A549 (cell line): ENCODE results near the gene S100A12. TPM values are rescaled to one million over a fixed set of nuclear protein-coding genes. Genes with fewer than 3 reads are reported as not detected.

Experiments used
- ATAC-seq, 2 experiments: fragments of 200-7000 bp in 1 of 2; fragments of >200 bp in 1 of 2; cut with Nextera tagmentation in 1 of 2; cut with Tn5 transposase in 1 of 2; 3 replicates each; pipeline versions ENCODE4 v1.8.0 to v1.9.1; 2018 to 2020; ENCODE audit warnings: mild to moderate bottlenecking in 1 of 2, moderate library complexity in 1 of 2
- CTCF ChIA-PET: fragments of 300-600 bp; sonication (Branson Sonifier 250); formaldehyde crosslinking; extraction: SDS; loops from one replicate; lab custom pipeline; 2021; ENCODE audit warnings: antibody characterized with exemption, inconsistent platforms; lab: Yijun Ruan, JAX
- POLR2A ChIA-PET: fragments of 350-600 bp; formaldehyde crosslinking; extraction: SDS; loops from one replicate; lab custom pipeline; 2021; ENCODE audit warnings: antibody characterized with exemption, inconsistent platforms; lab: Yijun Ruan, JAX
- DNase-seq, 2 experiments: peaks; one replicate each; pipeline versions ENCODE4 v3.0.0 to v3.0.0-alpha.2; 2011 to 2016; ENCODE audit warnings: low read depth in 1 of 2, low spot score in 1 of 2
- FAIRE-seq: peaks from 2 replicates; lab custom pipeline; 2011; peaks lifted over from hg19 to GRCh38; lab: Jason Lieb, UNC
- H3K27ac ChIP-seq, 2 experiments: fragments of >200 bp; sonication (Bioruptor Twin); formaldehyde crosslinking; 3 replicates each; pipeline ENCODE4 v1.5.1; 2016 to 2017
- H3K4me1 ChIP-seq: fragments of >200 bp; sonication (Bioruptor Twin); formaldehyde crosslinking; 3 replicates; pipeline ENCODE4 v1.6.1; 2016
- H3K4me2 ChIP-seq: fragments of >200 bp; sonication (Bioruptor Twin); formaldehyde crosslinking; 3 replicates; pipeline ENCODE4 v1.6.1; 2016
- H3K4me3 ChIP-seq: fragments of >200 bp; sonication (Bioruptor Twin); formaldehyde crosslinking; 3 replicates; pipeline ENCODE4 v1.5.1; 2016
- H3K9me3 ChIP-seq: fragments of >200 bp; sonication (Bioruptor Twin); formaldehyde crosslinking; 3 replicates; pipeline ENCODE4 v1.6.1; 2016
- BHLHE40 ChIP-seq: IDR thresholded peaks from 2 replicates; pipeline ENCODE4 v1.6.1; 2012; ENCODE audit warnings: low read depth, low read length, inconsistent platforms
- CBX2 ChIP-seq: fragments of 200-600 bp; sonication (generic); IDR thresholded peaks from 2 replicates; pipeline ENCODE4 v1.6.1; 2016; ENCODE audit warnings: low read depth, mild to moderate bottlenecking, borderline replicate concordance
- EP300 ChIP-seq, 2 experiments: fragments of >200 bp; sonication (Bioruptor Twin); formaldehyde crosslinking; IDR thresholded peaks; 2 replicates in 1 of 2; 3 replicates in 1 of 2; pipeline ENCODE4 v1.6.1; 2016 to 2017
- FOSB ChIP-seq: fragments of 250-450 bp; sonication (Bioruptor Pico); IDR thresholded peaks from 2 replicates; pipeline ENCODE4 v1.5.0; 2020; ENCODE audit warnings: mild to moderate bottlenecking, moderate library complexity
- GATA3 ChIP-seq: IDR thresholded peaks from 2 replicates; pipeline ENCODE4 v1.6.1; 2012; ENCODE audit warnings: borderline replicate concordance
- HDAC2 ChIP-seq: fragments of 200-600 bp; sonication (generic); IDR thresholded peaks from 2 replicates; pipeline ENCODE4 v1.6.1; 2016
- HEYL ChIP-seq: fragments of 250-450 bp; sonication (Bioruptor Pico); IDR thresholded peaks from 2 replicates; pipeline ENCODE4 v1.8.0; 2021; ENCODE audit warnings: mild to moderate bottlenecking, moderate library complexity
- HOXB13 ChIP-seq: fragments of 250-450 bp; sonication (Bioruptor Pico); IDR thresholded peaks from 2 replicates; pipeline ENCODE4 v1.5.0; 2020; ENCODE audit warnings: low read depth, mild to moderate bottlenecking, moderate library complexity
- JUN ChIP-seq, 2 experiments: fragments of >200 bp; sonication (Bioruptor Twin); formaldehyde crosslinking; IDR thresholded peaks; 2 replicates in 1 of 2; 3 replicates in 1 of 2; pipeline ENCODE4 v1.6.1; 2016 to 2017
- JUNB ChIP-seq: fragments of >200 bp; sonication (Bioruptor Twin); formaldehyde crosslinking; IDR thresholded peaks from 2 replicates; pipeline ENCODE4 v1.6.1; 2016
- KDM1A ChIP-seq: fragments of 200-600 bp; sonication (generic); IDR thresholded peaks from 2 replicates; pipeline ENCODE4 v1.6.1; 2016; ENCODE audit warnings: low read depth, mild to moderate bottlenecking
- NFE2L2 ChIP-seq: fragments of 150-350 bp; conservative IDR thresholded peaks from 2 replicates; pipeline ENCODE4 v1.6.1; 2014; ENCODE audit warnings: low read length
- POLR2A ChIP-seq: IDR thresholded peaks from 2 replicates; pipeline ENCODE4 v1.6.1; 2012; ENCODE audit warnings: mild to moderate bottlenecking, low read length
- POLR2AphosphoS2 ChIP-seq: conservative IDR thresholded peaks from 2 replicates; pipeline ENCODE4 v1.6.1; 2012; ENCODE audit warnings: low read length, improper control_type of control experiment, inconsistent platforms
- RAD21 ChIP-seq, 2 experiments: fragments of >200 bp in 1 of 2; sonication (Bioruptor Twin) in 1 of 2; formaldehyde crosslinking in 1 of 2; IDR thresholded peaks in 1 of 2; conservative IDR thresholded peaks in 1 of 2; 2 replicates in 1 of 2; 3 replicates in 1 of 2; pipeline ENCODE4 v1.6.1; 2012 to 2018; ENCODE audit warnings: inconsistent platforms in 1 of 2
- RFX5 ChIP-seq: fragments of 450-650 bp; IDR thresholded peaks from 2 replicates; pipeline ENCODE4 v1.7.1; 2014; ENCODE audit warnings: antibody characterized with exemption, mild to moderate bottlenecking, moderate library complexity
- RNF2 ChIP-seq: fragments of 200-600 bp; sonication (generic); IDR thresholded peaks from 2 replicates; pipeline ENCODE4 v1.6.1; 2016; ENCODE audit warnings: low read depth, mild to moderate bottlenecking, antibody characterized with exemption, moderate library complexity, borderline replicate concordance
- SMC3 ChIP-seq: fragments of >200 bp; sonication (Bioruptor Twin); formaldehyde crosslinking; IDR thresholded peaks from 3 replicates; pipeline ENCODE4 v1.6.1; 2018; ENCODE audit warnings: inconsistent platforms
- SREBF2 ChIP-seq: fragments of 450-650 bp; IDR thresholded peaks from 2 replicates; pipeline ENCODE4 v1.6.1; 2014; ENCODE audit warnings: mild to moderate bottlenecking, moderate library complexity
- ZC3H11A ChIP-seq: fragments of 450-650 bp; IDR thresholded peaks from 2 replicates; pipeline ENCODE4 v1.6.1; 2014; ENCODE audit warnings: antibody characterized with exemption, mild to moderate bottlenecking
- ZNF302 ChIP-seq: fragments of 250-450 bp; sonication (Bioruptor Pico); IDR thresholded peaks from 2 replicates; pipeline ENCODE4 v1.9.0; 2021; ENCODE audit warnings: inconsistent platforms, mild to moderate bottlenecking, moderate library complexity
- WGBS: methylation state at CpG from one replicate; pipeline ENCODE4 v1.1.6; 2017; ENCODE audit errors: missing lambda C conversion rate; 5-methylcytosine and 5-hydroxymethylcytosine counted together
- polyA plus RNA-seq, 4 experiments: library from polyadenylated mRNA; depleted of rRNA in 3 of 4; stranded (reverse); fragments of >200 nt; fragmentation: RNase III in 1 of 4; extraction: RNeasy Plus Mini Kit Qiagen cat#74134 plus additional on column Dnase treatment in 1 of 4; gene quantifications; 2 replicates in 3 of 4; 3 replicates in 1 of 4; pipeline ENCODE4 v1.2.3, GENCODE V29; 2011 to 2017
- TF ChIP-seq, protein P1 (sequence below): fragments of 450-650 bp; IDR thresholded peaks from 2 replicates; pipeline ENCODE4 v1.6.1; 2014; ENCODE audit warnings: antibody characterized with exemption
- TF ChIP-seq, protein P2 (sequence below): IDR thresholded peaks from 2 replicates; pipeline ENCODE4 v1.6.1; 2012
- TF ChIP-seq, protein P3 (sequence below): fragments of 150-350 bp; IDR thresholded peaks from 2 replicates; pipeline ENCODE4 v1.6.1; 2014; ENCODE audit warnings: low read depth, mild to moderate bottlenecking, low read length

Gene S100A12
- polyA plus RNA-seq, 2 of the 4 experiments (the other 2 are of a cell fraction): not detected

DNA sequence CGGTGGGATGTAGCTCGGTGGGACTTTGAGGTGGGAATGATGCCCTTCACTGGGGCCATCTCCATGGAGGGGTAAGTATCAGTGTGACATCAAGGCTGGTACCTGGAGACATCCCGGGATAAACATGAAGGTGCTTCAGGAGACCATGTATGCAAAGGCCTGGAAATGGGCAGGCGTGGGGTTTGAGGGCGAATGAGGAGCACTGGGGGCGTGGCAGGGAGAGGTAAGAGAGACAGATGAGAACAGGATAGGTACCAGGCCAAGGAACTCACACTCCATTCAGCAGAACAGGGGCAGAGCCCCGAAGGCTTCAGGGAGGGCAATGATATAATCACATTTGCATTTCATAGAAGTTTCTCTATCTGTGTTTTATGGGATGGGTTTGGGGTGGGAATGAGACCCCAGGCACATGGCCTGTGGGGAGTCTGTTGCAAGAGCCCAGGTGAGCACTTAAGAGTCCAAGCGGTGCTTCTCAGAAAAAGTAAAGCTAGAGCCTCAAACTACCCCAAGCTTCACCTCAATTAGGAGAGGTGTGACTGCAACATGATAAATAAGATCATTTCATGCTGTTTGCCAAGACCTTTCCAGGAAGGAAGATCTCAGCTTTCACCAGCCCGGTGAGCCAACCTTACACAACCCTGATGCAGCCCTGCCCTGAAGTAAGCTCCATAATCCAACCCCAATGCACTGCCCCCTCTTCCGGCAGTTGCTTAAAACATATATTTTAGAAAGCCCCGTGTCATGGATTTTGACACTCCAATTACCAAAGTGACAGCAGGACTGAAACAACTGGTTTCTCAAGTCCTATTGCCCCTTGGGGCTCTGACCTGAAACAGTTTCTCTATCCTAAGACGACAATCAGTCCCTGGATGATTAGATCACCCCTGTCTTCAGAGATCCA is 10.4 kb downstream of the S100A12 start:
- Histone ChIP-seq H3K4me3 (no peak overlapping the region), H3K4me2 (no peak overlapping the region), H3K27ac (no peak overlapping the region), H3K9me3 (no peaks in the 10 kb centered on the region), H3K4me1 (no peaks in the 10 kb centered on the region)
- 28% methylated on average over 12 of the region's 12 CpGs for WGBS
- TF ChIP-seq, protein P1, sequence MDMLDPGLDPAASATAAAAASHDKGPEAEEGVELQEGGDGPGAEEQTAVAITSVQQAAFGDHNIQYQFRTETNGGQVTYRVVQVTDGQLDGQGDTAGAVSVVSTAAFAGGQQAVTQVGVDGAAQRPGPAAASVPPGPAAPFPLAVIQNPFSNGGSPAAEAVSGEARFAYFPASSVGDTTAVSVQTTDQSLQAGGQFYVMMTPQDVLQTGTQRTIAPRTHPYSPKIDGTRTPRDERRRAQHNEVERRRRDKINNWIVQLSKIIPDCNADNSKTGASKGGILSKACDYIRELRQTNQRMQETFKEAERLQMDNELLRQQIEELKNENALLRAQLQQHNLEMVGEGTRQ: no peak
- TF ChIP-seq JUNB: no peak
- TF ChIP-seq BHLHE40: no peak
- TF ChIP-seq FOSB (CRISPR knock-in tag): no peak
- no peak for TF ChIP-seq GATA3
- no peak for TF ChIP-seq RAD21 (conservative IDR thresholded peaks at IDR 0.05 in 1 of 2, IDR thresholded peaks at IDR 0.05 in 1 of 2)
- no peak for TF ChIP-seq CBX2
- TF ChIP-seq HOXB13 (CRISPR knock-in tag): no peak
- no peak for TF ChIP-seq KDM1A
- no peak for TF ChIP-seq NFE2L2
- no peak for TF ChIP-seq POLR2A
- no peak for TF ChIP-seq HDAC2
- TF ChIP-seq POLR2AphosphoS2: no peak
- no peak for TF ChIP-seq SREBF2
- no peak for TF ChIP-seq ZC3H11A
- TF ChIP-seq, protein P2, sequence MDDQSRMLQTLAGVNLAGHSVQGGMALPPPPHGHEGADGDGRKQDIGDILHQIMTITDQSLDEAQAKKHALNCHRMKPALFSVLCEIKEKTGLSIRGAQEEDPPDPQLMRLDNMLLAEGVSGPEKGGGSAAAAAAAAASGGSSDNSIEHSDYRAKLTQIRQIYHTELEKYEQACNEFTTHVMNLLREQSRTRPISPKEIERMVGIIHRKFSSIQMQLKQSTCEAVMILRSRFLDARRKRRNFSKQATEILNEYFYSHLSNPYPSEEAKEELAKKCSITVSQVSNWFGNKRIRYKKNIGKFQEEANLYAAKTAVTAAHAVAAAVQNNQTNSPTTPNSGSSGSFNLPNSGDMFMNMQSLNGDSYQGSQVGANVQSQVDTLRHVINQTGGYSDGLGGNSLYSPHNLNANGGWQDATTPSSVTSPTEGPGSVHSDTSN: no peak
- FAIRE-seq (no peak), ATAC-seq (no peak), DNase-seq (no peak)
- ChIA-PET CTCF (interaction anchor here (1.1 to 7.7 kb wide), 6 partner anchors 10 to 146 kb away, joined by 3 to 70 read pairs (median 10); partner anchors contain the start of gene S100A12), POLR2A (no interaction called here)

DNA sequence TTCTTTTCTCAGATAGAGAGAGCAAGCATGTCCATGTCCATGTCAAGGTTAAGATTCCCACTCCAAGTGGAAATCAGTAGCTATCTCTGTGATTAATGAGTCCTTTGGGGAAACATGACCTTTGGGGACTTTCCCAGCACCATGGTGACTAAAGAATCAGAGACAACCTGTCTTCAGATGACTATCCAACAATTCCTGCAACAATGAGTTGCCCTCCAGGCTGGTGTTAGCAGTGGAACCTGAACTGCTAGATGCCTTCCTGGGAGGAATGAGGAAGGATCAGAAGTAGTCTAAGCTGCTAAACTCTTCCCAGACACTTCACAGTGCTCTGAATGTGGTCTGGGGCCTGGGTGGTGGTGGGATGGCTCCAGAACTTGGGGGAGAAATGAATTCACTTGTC is 11.3 kb downstream of the S100A12 start:
- no peaks in the 10 kb centered on the region for H3K4me1 ChIP-seq
- ATAC-seq: no peak
- no peak overlapping the region for H3K4me2 ChIP-seq
- H3K9me3 ChIP-seq: no peaks in the 10 kb centered on the region
- no peak for FAIRE-seq
- ChIA-PET POLR2A (no interaction called here), CTCF (interaction anchor here (1.1 to 7.7 kb wide), 6 partner anchors 9 to 146 kb away, joined by 4 to 70 read pairs (median 10); no protein-coding TSS in a partner anchor)
- no peak overlapping the region for H3K27ac ChIP-seq
- no peak overlapping the region for H3K4me3 ChIP-seq
- TF ChIP-seq, protein P2: no peak
- TF ChIP-seq, protein P3, sequence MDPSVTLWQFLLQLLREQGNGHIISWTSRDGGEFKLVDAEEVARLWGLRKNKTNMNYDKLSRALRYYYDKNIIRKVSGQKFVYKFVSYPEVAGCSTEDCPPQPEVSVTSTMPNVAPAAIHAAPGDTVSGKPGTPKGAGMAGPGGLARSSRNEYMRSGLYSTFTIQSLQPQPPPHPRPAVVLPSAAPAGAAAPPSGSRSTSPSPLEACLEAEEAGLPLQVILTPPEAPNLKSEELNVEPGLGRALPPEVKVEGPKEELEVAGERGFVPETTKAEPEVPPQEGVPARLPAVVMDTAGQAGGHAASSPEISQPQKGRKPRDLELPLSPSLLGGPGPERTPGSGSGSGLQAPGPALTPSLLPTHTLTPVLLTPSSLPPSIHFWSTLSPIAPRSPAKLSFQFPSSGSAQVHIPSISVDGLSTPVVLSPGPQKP: no peak
- TF ChIP-seq EP300 (IDR thresholded peaks at IDR 0.05) (no peak), ZNF302 (no peak), RFX5 (no peak), SMC3 (no peak), JUN (IDR thresholded peaks at IDR 0.05) (no peak), RNF2 (no peak), FOSB (CRISPR knock-in tag) (no peak), HEYL (CRISPR knock-in tag) (no peak), POLR2AphosphoS2 (no peak)
- no peak for DNase-seq
